Esophagus squamous epithelium (tissue), 4 donors: ENCODE results near the gene NRG3.

Source experiments
- CTCF ChIP-seq, 6 experiments: fragments of 450-650 bp in 4 of 6; fragments of 200-600 bp in 2 of 6; sonication (generic) in 2 of 6; IDR thresholded peaks; one replicate each; pipeline ENCODE4 v1.5.1; 2016 to 2019; ENCODE audit warnings: antibody characterized with exemption in 6 of 6, mild to moderate bottlenecking in 4 of 6, moderate library complexity in 4 of 6
- POLR2A ChIP-seq, 4 donors: fragments of 450-650 bp; IDR thresholded peaks; one replicate each; pipeline ENCODE4 v1.6.1; 2017; ENCODE audit warnings: antibody characterized with exemption in 4 of 4, mild to moderate bottlenecking in 4 of 4, moderate library complexity in 3 of 4

GRCh38 chr10:81949283-81949682, 74.3 kb downstream of the NRG3 start:
- no peak for TF ChIP-seq CTCF (IDR thresholded peaks at IDR 0.05)
- TF ChIP-seq POLR2A (IDR thresholded peaks at IDR 0.05): no peak
